ENCODE measurements around the gene MYL7.

DNA sequence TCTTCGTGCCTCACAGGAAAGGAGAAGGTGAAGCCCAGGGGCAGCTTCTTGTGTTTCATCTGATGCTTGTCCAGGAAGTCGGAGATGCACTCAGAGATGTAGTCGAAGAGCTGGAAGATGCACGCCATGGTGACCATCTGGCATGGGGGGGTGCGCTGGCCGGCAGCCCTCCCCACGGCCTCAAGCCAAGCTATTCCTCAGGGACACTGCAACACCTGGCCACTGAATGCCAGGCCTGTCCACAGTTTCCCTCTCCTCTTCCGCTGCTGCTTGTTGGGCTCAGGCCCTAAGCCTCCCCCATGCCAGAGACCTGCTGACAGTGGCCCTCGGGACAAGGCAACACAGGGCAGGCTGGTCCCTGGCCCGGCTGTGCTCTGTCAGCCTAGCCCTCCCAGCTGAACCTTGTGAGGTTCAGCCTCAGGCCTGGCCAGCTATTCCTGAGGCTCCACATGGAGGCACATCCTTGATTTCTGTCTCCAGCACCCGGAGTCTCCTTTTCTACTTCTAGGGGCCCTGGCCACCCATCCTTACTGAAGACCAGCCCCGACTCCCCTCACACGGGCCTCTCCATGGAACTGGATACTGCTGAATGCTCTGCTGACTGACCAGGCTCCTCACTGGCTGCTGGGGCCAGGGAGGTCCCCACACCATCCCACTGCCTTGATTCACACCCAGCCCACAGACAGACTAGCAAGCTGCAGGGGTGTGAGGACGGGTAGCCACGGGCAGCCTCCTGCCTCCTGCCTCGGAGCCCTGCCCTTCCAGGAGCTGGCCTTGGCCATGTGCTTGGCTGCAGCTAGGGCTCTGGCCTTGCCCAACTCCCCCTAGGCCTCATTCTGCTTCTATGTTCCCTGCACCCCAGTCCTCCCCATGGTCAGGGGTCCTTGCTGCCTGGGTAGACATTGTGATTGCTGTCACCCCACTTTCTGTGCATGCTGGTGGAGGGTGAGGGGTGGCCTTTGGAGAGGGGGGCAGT lies 10.1 kb upstream of the MYL7 start:
- no peak for TF ChIP-seq EZH2 (IDR thresholded peaks at IDR 0.05; ENCODE audit: low read length, missing control alignments)
- TF ChIP-seq, protein P1, sequence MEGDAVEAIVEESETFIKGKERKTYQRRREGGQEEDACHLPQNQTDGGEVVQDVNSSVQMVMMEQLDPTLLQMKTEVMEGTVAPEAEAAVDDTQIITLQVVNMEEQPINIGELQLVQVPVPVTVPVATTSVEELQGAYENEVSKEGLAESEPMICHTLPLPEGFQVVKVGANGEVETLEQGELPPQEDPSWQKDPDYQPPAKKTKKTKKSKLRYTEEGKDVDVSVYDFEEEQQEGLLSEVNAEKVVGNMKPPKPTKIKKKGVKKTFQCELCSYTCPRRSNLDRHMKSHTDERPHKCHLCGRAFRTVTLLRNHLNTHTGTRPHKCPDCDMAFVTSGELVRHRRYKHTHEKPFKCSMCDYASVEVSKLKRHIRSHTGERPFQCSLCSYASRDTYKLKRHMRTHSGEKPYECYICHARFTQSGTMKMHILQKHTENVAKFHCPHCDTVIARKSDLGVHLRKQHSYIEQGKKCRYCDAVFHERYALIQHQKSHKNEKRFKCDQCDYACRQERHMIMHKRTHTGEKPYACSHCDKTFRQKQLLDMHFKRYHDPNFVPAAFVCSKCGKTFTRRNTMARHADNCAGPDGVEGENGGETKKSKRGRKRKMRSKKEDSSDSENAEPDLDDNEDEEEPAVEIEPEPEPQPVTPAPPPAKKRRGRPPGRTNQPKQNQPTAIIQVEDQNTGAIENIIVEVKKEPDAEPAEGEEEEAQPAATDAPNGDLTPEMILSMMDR (conservative IDR thresholded peaks at IDR 0.05 in 1 of 2, IDR thresholded peaks at IDR 0.05 in 1 of 2; ENCODE audit: low read depth in 1 of 2, low read length in 2 of 2) = no peak

Measured in fibroblast of lung (primary cell).